HG03039 (cell line): ENCODE results near the gene RAP1B.
"Not testable (repeated sequence)": the region's sequence is repeated elsewhere in the genome, so short reads cannot be mapped to it uniquely, and the experiment has no call there.

Source experiments
- ATAC-seq: cut with Tn5 transposase; IDR thresholded peaks from one replicate; pipeline ENCODE4 v1.9.1; 2021; ENCODE audit warnings: mild to moderate bottlenecking, moderate library complexity; ENCODE audit not compliant: unreplicated experiment

RAP1B gene

DNA sequence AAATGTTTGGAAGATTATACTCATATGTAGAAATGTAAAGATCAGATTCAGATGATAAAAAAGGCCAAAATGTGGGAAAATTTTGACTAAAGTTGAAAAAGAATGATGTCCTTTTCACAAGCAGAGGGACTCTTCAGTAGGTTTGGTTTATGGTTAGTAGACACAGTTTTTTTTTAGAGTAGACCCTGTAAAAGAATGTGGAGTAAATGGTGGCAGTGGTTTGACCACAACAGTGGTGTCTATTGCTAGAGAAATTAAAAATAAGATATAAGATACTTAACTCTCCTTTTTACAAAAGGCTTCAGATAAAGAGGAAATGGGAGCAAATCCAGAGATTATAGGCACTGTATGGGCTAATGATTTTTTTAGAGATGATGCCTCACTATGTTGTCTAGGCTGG is 21.8 kb downstream of the RAP1B start:
- no peak for ATAC-seq

DNA sequence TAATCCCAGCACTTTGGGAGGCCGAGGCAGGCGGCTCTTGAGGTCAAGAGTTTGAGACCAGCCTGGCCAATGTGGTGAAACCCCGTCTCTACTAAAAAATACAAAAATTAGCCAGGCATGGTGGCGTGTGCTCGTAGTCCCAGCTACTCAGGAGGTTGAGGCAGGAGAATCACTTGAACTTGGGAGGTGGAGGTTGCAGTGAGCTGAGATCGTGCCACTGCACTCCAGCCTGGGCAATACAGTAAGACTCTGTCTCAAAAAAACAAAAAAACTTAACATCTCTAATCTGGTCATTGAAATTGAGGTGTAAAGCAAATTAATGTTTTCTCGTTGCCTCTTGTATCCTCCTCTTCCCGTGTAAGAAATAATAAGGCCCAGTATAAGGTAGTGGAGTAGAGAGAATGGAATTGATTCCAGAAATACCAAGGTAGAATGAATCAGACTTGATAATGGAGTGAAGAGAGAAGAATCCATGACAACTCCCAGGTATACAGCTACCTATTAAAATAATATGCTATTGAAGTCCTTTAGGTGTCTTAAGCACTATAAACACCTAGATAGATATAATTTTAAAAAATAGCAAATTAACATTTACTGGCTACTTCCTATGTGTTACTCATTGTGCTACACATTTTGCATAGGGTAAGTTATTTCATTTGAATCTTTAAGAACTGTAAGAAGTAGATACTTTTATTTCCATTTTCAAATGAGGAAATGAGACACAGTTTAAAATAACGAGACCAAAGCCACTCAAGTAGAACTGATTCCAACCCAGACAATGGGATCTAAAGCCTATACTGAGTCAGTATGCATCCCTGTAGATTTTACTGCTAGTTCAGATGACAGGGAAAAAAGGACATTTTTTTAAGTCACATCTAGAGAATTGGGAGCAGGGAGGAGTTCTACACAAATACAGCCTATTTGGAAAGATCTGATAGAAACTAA is 23.2 kb downstream of the RAP1B start:
- no peak for ATAC-seq

DNA sequence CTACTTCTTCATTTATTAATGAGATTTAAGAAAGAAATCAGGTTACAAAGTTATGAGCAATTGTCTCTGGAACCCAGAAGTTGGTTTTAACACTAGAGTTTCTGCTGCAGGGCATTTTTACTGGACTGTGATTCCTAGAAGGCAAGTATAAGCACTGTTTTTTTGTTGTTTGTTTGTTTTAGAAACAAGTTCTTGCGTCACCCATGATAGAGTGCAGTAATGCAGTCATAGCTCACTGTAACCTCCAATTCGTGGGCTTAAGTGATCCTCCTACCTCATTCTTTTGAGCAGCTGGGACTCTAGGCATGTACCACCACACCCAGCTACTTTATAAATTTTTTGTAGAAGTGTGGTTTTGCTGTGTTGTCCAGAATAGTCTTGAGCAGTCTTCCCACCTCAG is 25.6 kb downstream of the RAP1B start:
- no peak for ATAC-seq

DNA sequence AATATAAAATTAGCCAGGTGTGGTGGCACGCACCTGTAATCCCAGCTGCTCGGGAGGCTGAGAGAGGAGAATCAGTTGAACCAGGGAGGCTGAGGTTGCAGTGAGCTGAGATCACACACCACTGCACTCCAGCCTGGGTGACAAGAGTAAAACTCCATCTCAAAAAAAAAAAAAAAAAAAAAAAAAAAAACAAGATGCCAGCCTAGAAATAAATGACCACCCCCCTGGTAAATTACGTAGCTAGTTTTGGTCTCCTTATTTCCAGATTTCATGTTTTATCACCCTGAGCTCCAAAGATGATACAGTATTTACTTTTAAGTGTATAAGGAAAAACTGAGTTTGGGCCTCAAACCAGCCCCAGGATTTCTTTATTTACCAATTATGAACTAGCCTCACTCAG is 26.7 kb downstream of the RAP1B start:
- not testable (repeated sequence) for ATAC-seq

DNA sequence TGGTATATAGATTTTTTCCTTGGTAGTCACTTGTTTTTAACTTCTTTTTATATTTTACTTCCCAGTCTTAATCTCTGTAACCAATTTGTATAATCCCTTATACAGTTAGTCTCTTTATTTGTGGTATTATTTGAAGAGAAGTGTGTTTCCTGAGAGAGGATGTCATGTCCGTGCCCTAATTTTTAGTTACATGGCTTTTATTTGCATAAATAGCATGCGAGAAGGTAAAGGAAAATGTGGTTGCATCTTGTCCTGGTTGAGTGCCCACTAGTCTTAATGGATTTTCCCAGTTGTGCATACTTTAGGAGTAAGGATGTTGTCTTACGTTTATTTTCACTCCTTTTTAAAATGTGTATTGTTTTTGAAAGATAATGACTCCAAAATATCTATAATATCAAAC is 27.5 kb downstream of the RAP1B start:
- ATAC-seq = no peak

DNA sequence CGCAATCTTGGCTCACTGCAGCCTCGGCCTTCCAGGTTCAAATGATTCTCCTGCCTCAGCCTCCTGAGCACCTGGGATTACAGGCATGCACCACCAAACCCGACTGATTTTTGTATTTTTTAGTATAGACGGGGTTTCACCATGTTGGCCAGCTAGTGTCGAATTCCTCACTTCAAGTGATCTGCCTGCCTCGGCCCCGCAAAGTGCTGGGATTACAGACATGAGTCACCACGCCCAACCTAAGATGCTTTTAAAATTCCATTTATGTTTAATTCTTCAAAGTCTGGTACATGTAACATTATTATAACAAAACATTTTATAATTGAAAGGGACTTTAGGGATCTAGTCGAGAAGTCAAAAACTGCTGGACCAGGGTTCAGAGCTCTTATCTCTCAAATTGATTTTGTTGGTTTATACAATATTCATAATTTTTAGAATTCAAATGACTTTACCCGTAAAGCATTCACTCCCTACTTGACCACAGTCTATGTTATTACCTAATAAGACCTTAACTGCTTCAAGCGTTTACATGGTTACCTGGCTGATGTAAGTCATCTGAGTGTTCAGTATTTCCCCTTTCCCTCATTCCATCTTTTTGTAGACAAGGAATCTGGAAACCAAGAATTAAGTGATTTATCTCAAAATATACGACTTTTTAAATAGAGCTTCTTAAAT is 28.2 kb downstream of the RAP1B start:
- ATAC-seq = no peak

DNA sequence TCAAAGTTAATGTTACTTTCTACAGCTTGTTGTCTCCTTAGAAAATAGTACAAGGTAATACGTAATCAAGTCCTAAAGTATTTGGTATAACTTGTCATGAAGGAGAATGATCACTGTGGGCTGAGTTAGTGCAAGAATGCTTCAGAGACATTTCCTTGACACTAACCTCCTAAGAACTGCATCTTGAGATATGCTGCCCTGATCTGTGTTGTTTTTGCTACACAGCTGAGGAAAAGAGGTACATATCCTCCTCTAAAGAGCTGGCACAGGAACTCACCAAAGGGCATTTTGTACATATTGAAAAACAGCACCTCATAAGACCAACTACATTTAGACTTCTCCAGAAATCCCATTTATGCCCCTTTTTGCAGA is 28.7 kb downstream of the RAP1B start:
- no peak for ATAC-seq

DNA sequence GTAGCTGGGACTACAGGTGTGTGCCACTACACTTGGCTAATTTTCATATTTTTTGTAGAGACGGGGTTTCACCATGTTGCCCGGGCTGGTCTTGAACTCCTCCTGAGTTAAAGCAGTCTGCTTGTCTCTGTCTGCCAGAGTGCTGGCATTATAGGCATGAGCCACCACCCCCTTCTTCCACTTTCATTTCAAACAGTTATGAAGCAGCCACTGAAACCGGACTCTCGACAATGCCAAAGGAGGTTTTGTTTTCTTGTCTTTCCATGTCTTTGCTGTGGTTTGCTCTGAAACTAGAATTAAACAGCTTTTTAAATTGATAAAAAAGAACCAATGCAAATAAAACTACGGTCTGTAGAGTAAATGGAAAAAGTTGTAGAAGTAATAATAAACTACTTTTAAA is 30.4 kb downstream of the RAP1B start:
- peak; percentile 85 for ATAC-seq

DNA sequence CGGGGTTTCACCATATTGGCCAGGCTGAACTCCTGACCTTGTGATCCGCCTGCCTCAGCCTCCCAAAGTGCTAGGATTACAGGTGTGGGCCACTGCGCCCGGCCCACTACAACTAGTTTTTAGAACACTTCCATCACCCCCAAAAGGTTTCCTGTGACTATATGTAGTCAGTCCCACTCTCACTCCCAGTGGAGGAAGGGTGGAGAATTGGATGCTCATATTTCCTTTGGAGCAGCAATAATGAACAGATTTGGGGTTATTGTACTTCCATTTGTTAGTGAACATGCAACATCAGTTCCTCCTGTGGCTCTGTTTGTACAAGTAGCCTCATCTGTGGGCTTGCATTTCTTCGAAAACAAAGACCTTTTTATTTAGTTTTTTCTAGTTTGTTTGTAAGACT is 35.8 kb downstream of the RAP1B start:
- no peak for ATAC-seq

DNA sequence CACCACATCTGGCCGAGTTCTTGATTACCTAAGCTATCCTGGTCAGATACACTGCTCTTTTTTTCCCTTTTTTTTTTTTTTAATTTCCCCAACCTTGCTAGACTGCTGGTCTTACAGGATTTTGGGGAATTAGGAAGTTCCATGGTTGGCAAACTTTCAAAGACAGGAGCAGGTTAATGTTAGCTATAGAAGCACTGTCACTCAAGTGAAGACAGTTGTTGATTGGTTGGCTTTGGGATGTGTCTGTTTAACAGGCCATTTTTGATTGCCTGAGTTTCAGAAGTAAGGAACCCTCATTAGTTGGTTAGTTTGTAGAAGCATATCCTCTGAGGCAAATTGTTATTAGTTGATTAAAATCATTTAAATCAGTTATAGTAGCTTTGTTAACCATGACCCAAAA is 36.8 kb downstream of the RAP1B start:
- ATAC-seq = no peak

DNA sequence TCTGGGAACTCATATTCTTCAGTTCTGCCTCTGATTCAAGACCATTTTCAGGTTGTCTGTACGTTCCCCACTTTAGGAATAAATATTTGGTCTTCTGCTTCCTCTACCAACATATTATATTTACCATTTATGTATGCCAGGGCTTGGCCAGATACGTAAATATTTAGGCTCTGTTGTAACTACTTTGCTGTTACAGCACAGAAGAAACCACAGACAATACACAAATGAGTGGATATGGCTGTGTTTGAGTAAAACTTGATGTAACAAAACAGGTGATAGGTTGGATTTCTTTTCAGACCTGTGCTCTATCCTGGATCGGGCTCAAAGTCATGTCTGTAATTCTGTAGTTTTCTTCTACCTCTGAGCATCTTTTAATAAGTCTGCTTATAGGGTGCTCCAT is 37.5 kb downstream of the RAP1B start:
- ATAC-seq = no peak

DNA sequence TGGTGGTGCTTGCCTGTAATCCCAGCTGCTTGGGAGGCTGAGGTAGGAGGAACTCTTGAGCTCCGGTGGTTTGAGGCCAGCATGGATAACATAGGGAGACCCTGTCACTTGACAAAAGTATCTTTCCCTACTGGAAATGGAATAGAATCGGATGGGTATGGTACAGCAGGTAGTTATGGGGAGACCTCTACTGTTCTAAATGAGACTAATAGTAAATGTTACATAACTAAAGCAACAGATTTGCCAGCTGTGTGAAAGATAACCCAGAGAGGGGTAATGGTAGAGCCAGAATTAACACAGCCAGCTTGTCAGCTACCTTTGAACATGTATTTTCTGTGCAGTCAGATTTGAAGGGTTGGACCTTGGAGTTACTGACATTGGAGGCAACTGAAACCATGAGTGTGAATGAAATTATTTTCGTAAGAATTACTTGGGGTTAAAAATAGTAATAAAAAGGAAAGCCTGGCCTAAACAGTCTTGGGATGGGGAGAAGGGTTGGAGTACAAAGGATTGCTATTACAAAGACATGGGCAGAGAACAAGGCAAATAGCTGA is 54.4 kb downstream of the RAP1B start:
- ATAC-seq = no peak

DNA sequence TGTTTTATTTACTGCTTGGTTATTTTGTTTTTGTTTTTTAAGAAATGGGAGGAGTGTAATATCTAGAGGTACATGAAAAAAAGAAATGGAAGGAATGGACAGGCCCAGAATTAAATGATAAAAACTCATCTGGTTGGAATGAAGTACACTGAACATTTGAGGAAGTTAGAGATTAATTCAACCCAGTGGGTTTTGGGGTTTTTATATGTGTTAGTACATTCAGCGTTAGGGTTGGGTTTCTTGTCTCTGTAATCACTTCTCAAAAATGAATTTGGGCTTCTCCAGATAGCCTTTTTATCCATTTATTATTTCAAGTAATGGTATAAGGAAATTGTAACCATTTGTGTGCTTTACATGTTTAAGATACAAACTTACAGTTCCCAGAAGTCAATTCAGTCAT is 56.6 kb downstream of the RAP1B start:
- ATAC-seq = no peak

DNA sequence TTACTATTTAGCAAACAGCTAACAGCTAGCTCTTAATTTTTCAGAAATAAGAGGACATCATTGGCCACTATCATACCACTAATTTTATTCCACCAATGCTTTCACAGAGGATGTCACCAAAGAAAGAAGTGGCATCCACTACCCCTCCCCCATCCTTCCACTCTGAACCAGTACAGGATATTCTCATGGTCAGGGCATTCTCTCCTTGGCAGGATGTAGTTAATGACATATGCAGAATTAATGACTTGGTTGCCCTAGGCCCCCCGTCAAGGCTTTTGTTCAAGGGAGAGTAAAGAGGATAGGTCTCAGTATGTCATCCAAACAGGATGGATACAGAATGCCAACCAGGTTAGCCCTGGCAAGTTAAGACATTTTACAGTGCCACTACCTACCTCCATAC is 57.2 kb downstream of the RAP1B start:
- no peak for ATAC-seq

DNA sequence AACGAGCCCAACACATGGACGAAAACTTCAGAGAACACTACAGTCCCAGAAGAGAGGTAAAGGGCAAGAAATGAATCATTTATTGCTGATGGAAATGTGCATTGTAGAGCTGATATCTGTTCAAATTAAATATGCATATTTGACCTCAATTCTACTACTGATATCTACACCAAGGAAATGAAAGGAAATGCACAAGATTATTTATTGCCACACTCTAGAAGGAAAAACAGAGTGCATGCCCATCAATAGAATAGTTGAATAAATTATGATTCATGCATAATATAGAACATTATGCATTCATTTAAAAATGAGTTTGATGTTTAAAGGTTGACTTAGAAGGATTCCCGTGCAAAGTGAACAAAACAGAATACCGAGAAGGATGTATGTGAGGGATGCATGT is 60.5 kb downstream of the RAP1B start:
- ATAC-seq = no peak

DNA sequence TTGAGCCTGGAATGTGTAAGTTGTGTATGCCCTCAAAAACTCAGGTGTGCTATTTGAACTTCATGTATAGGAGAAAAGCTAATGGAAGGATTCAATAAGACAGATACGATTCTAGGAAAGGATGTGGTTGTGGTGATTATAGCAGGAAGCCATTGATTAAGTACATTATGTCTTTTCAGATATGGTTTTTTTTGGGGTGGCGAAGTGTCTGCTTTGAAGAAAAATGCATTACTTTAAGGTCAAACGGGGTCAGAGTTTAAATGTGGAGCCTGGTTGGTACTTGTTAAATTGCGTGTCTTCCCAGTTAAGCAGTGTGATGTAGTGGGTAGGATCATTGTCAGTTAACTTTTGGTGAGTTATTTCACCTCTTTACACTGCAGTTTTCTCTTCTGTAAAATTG is 63.1 kb downstream of the RAP1B start:
- ATAC-seq = no peak

DNA sequence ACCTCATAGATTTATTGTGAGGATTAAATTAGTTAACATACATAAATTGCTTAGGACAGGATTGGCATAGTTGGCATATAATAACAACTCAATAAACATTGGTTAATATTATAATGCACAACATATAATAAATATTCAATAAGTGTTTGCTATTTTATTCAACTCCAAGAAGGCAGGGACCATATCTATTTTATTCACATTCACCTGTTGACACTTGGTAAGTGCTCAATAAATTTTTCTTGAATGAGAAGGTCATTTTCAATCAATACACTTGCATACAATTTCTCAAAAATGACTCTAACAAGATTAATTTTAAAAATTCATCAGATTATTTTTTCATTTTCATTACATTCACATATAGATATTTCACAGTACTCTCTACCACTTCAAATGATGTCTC is 63.7 kb downstream of the RAP1B start:
- ATAC-seq = no peak

DNA sequence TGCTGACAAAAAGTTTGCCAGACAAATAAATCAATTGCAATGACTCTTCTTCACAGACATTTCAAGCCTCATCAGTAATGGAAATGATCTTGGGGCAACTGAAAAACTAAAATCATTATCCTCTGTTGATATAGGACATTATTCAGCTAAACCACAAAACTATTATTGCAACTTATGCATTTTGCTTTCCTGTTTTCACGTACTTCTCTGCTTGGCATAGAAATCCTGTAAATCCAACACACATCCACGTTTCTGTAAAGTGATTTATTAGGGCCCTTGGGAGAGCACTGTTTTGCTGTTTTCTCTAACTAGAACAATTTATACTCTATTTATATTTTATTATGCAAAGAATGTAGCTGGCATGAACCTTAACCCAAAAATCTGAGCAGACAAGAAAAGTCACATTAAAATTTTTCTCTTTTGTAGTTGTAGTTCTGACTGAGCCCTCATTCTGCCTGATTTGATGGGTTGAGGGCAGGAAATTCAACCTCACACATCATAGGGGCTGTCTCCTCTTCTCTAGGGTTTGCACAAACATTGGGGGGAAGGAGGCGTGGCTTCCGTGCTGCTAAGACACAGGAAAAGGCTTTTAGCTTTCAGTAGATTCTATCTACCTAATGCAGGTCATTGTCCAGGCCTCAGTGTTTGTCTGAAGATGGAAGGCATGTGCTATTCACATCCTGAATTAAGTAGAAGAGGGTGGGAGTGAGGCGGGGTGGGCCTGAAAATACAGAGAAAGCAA is 64.6 kb downstream of the RAP1B start:
- no peak for ATAC-seq

DNA sequence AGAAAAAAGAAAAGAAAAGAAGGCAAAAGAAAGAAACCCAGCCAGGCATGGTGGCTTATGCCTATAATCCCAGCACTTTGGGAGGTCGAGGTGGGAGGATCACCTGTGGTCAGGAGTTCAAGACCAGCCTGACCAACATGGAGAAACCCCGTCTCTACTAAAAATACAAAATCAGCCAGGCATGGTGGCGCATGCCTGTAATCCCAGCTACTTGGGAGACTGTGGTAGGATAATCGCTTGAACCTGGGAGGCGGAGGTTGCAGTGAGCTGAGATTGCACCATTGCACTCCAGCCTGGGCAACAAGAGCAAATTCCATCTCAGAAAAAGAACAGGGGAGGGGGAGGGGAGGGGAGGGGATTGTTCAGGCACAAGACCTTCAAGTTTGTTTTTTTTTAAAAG is 66.2 kb downstream of the RAP1B start:
- not testable (repeated sequence) for ATAC-seq

DNA sequence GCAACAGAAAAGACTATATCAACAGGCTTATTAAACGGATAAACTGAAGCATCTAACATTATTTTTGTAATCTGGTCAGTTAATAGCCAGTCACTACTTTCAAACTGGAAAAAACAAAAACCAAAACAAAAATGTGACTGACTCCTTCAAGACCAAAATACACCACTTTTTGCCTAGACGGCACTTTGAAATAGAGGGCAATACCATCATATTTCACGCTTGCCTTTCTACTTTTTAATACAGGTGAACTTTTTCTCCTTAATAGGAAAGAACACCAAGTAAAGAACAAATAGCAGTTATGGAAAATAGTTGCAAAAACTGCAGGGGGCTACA is 75.5 kb downstream of the RAP1B start:
- ATAC-seq = no peak
